NCI-H774 (cell line): ENCODE data around the gene HOXA11.

Source experiments
- DNase-seq: peaks from one replicate; lab custom pipeline; 2025; lab: John Stamatoyannopoulos, UW

The HOXA11 gene

GRCh38 chr7:27169658-27170425, 15.2 kb downstream of the HOXA11 start:
- DNase-seq = no peak

GRCh38 chr7:27168265-27168947, 16.6 kb downstream of the HOXA11 start:
- DNase-seq = no peak

GRCh38 chr7:27167916-27168264, 17.1 kb downstream of the HOXA11 start:
- no peak for DNase-seq

- DNase-seq = no peak
Measured at GRCh38 chr7:27166531-27167505, 18.2 kb downstream of the HOXA11 start.

- DNase-seq = no peak
Measured at GRCh38 chr7:27165996-27166530, 19.0 kb downstream of the HOXA11 start.

GRCh38 chr7:27165089-27165995, 19.7 kb downstream of the HOXA11 start, which contains the start of gene HOXA9:
TSS of gene HOXA9 (minus strand) at chr7:27165537. CDS start at chr7:27165457, 80 bp downstream.
- no peak for DNase-seq

- DNase-seq = no peak
Measured at GRCh38 chr7:27164367-27165088, 20.5 kb downstream of the HOXA11 start.

- no peak for DNase-seq
Measured at GRCh38 chr7:27164045-27164366, 21.0 kb downstream of the HOXA11 start.

- DNase-seq = no peak
Measured at GRCh38 chr7:27163288-27164044, 21.6 kb downstream of the HOXA11 start.

GRCh38 chr7:27162561-27163287, 22.3 kb downstream of the HOXA11 start:
- DNase-seq = no peak

GRCh38 chr7:27161721-27162560, 23.1 kb downstream of the HOXA11 start:
- no peak for DNase-seq

- DNase-seq = no peak
Measured at GRCh38 chr7:27161214-27161720, 23.8 kb downstream of the HOXA11 start.

- peak; percentile 55 for DNase-seq
Measured at GRCh38 chr7:27160546-27161213, 24.4 kb downstream of the HOXA11 start.

- no peak for DNase-seq
Measured at GRCh38 chr7:27160145-27160545, 24.9 kb downstream of the HOXA11 start.

GRCh38 chr7:27159266-27160144, 25.5 kb downstream of the HOXA11 start:
- DNase-seq = no peak
